GM19397 (cell line): ENCODE data around the gene TSPEAR.

Source experiments
- ATAC-seq: cut with Tn5 transposase; IDR thresholded peaks from one replicate; pipeline ENCODE4 v1.9.1; 2021; ENCODE audit warnings: mild to moderate bottlenecking, moderate library complexity; ENCODE audit not compliant: unreplicated experiment

Gene TSPEAR

DNA sequence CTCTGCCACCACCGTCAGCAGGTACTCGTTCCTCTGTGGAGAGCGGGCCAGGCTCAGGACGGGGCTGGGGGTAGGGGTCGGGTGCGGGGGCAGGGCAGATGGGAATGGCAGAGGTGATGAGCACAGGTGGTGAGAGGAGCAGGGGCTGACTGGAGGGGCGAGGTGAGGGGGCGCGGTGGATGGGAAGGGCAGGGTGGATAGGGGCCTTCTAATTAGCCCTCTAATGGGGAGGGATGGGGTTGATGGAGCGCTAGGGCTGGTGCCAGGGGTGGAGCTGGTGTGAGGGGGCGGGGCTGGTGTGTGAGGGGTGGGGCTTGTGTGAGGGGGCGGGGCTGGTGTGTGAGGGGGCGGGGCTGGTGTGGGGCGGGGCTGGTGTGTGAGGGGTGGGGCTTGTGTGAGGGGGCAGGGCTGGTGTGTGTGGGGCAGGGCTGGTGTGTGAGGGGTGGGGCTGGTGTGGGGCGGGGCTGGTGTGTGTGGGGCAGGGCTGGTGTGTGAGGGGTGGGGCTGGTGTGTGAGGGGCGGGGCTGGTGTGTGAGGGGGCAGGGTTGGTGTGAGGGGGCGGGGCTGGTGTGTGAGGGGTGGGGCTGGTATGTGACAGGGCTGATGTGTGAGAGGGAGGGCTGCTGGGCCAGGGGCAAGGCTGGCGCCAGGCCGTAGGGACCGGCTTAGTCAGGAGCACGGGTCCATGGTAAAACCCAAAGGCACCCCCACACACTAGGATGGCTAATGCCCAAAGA lies 177.3 kb downstream of the TSPEAR start:
- no peak for ATAC-seq

DNA sequence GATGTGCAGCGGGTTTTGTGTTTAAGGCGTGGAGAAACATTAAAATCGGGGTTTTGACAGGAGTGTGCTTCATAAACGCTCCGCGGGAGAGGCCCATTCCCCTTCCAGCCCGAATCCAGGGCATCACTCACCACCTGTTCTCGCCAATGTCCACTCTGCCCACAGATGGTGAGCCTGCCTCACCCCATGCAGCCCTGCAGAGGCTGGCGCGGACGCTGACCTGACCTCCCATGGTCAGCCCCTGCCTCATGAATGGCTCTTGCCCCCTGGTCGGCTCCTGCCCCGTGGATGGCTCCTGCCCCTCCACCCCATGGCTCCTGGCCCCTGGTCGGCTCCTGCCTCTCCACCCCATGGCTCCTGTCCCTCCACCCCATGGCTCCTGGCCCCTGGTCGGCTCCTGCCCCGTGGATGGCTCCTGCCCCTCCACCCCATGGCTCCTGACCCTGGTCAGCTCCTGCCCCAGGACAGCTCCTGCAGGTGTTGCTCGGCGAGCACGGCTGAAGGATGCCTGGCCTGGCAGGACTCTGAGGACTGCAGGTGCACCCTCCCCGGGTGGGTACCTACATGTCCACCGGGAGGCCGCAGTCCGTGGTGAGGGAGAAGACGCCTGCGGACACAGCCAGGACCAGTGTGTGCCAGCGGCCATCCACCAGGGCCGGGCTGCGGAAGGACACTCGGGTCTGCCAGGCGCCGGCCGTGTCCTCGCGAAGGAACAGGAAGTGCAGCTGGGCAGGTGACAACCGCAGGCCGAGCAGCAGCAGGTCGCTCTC lies 178.1 kb downstream of the TSPEAR start:
- ATAC-seq = no peak

DNA sequence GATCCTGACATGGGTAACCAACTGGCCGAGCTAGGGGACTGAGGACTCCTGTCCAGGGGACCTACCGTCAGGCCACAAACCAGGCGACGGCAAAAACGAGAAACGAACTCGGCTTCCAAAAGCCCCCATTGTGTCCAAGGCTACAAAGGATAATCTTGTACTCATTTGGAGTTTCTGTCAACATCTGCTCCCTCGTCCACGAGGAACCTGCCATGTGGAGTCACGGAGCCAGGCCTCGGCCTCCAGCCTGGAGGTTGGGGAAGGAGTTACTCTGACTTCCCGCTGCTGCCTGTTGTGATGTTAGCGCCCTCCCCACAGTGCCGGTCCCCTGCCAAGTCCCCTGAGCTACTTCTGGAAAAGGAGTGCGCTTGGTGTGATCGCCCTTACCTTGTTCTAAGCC lies 178.7 kb downstream of the TSPEAR start:
- ATAC-seq = no peak

DNA sequence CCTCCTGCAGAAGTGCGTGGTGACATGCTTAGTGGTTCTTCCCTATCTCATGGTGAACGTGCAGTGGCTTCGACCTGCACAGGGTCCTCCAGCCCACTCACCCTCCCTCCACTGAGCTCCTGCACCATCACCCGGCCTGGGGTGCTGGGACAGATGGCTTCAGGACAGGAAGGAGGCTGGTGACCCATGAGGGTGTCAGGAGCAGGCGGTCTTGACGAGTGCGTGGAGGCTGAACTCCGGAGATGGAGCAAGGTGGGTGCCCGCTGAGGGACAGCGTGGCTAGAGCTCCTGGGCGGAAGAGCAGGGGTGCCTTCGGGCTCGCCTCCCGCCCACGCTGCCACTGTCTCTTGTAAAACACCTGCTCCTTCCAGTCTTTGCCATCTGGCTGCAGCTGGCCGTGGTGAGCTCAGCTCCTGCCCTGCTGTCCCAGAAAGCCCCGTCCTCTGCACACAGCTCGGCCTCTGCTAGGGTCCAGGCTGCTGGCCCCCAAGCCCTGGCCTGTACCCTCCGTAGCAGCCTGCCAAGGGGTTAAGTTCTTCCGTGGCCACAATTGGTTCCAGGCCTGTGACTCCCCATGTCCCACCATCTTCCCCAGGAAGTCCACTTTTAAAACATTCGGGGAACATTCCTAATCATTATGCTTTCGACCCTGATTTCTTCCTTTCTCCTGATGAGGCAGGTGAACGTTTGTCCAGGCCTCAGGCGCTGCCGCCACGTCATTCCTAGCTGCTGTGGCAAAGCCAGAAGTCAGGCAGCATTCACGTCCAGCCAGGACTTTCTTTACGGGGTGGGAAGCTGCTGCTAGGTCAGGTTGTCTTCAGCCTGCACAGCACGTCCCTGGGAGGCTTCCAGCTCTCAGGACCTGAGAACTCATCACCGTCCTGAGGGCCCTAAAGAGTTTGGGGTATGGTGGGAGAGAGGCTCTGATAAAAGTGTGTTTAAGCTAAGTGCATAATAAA lies 179.5 kb downstream of the TSPEAR start:
- ATAC-seq = no peak

DNA sequence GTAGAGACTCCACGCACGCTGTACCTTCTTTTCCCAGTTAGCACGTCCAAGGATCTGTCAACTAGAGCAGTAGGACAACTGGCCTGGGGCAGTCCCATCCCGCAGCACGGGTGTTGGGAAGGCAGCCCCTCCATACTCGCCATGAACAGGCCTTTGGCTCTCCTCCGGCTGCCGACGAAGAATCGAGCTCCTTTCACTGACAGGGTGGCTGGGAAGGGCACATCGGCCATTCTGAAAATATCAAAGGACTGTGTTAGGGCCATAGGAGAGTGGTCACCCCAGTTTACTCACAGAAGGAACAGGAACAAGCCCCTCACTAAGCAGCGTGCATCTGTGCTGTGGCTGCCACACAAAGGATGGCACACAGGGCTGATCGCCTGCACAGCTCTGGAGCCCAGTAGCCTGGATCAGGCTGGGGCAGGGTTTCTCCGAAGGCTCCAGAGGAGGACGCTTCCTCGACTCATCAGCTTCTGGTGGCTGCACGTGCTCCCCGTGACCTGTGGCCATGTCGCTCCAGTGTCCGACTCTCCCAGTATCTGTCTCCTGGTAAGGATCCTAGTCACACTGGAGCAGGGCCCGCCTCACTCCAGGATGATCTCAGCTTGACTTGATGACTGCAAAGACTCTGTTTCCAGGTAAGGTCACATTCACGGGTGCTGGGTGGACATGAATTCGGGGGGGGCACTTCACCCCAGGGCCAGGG lies 180.3 kb downstream of the TSPEAR start:
- ATAC-seq = no peak

DNA sequence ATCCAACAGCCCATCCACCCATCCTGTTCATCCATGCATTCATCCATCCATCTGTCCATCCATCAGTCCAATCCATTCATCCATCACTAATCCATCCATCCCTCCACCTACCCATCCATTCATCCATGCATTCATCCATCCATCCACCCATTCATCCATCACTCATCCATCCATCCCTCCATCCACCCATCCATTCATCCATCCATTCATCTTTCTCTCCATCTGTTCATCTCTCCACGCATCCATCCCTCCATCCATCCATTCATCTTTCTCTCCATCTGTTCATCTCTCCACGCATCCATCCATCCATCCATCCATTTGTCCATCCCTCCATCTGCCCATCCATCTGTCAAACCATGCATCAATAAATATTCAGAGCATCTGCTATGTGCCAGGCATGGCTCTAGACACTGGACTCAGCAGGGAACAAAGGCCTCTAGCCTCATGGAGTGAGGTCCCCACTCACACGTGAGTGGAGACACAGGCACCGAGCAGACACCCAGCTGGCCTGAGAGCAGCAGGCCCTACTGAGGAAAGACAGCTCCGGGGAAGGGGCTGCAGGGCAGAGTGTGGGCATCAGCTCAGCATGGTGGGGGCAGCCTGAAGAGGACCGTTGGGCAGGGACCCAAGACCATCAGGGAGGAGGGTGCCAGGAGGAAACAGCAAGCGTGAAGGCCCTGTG lies 181.0 kb downstream of the TSPEAR start:
- no peak for ATAC-seq

DNA sequence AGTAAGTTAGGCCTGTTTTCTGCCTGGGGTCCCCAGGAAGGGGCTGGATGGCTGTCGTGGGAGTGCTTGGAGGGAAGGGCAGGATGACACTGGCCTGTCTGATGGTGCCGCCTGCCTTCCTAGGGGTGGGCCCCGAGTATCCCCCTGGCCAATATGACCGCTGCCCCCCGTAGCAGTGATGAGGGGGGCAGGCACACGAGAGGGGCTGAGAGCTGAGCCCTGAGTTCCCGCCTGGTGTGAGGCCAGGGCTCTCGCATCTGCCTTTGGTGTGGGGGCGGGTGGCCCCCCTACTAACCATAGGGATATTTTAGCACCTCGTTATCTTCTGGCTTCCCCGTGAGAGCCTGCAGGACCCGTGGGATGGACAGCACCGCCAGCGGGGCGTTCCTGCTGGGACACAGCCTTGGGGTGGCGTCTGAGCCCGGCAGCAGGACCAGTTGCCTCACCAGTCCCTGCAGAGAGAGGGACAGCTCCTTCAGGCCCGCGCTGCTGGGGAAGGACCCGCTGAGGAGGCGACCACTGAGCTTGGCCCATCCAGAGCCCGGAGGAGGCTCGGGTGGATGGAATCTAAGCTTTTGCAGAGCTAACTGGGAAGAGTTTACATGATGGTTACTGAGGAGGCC lies 181.8 kb downstream of the TSPEAR start:
- no peak for ATAC-seq

DNA sequence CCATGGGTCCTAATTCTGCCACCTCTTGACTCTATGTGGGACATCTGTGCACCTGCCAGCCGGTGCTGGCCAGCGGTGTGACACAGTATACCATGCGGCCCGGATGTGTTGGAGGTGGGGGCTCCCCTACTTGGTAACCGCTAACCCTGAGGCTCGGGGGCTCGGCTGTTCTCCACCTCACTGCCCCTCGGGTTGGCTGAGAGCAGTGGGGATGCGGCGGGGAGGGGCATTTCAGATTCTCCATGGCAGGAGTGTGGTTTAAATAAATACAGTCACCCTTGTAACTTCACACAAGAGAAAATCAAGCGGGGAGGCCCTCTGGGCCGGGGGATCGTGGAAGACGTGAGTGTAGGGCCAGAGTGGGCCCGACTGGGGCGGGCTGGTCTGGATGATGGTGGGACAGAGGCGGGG lies 182.4 kb downstream of the TSPEAR start:
- ATAC-seq = no peak

DNA sequence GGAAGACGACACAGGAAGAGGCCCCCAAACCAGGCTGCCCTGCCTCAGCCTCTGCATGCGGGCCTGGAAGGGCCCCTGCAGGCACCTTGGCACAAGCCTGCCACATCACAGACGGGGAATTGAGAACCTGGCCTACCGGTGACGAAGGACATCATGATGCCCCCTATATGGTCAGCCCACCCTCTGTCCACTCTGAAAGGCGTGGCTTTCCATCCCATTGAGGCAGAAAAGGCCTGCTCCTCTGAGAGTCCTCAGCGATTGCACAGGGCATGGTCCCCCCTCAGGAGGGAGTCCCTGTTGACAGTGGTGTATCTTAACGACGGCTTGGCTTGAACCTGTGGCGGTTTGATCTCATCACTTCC lies 182.8 kb downstream of the TSPEAR start:
- ATAC-seq = no peak

DNA sequence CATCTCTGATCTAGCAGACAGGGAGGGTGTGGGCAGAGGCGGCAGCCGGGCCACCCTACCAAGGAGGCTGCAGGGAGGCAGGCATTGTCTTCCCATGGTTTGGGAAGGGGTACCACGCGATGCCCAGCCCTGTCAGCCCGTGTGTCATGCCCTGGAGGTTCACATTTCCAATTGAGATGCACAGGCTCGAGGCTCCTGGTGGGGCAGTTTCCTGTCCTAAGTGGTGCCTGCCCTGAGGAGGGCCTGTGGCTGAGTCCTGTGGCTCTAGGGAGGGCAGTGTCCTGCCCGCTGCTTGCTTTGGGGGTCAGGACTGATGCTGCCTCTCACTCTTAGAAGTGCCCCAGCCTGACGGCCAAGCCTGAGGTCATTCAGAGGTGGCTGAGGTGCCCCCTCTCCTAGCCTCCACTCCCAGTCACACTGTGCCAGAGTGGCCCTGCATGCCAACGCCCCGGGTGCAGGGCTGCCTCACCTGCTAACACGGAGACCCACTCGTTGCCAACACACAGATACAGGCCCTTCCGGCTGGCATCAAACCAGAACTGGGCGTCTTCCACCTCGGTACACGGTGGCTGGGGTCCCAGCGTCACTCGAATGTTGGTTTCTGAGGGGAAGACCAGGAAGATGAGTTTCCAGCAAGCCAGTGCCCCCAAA lies 183.3 kb downstream of the TSPEAR start:
- no peak for ATAC-seq

DNA sequence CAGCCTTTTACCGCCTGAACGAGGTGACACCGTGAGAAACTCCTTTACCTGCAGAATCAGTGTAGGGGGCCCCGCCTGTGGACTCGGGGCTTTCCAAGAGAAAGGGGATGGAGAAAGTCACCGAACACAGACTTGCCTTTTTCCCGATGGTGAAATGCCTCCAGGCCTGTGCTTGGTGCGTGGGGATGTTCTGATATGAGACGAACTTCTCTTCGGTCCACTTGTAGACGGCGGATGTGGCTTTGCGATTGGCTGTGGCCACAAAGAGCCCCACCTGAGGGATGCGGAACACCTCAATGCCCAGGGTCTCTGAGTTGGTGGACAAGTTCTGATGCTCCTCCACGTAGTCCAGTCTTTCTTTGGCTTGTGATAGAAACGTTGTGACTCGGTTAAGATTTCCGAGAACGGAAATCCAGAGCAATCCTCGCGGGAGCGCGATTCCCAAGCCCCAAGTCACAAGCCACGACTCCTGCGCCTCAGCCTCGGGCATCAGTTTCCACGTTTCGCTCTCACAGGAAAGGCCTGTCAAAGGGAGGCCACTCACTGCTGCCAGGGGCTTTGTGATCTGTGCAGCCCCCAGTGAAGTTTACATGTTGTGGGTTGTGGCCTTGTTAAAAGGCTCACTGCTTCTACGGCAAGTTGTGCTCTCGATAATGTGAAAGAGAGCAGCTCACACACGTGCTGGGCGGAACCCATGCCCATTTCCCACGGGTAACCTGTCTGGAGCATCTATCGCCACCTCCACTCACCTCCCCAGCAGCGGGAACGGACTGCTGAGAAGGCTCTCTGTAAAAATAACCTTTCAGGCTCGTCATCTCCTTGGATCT lies 184.0 kb downstream of the TSPEAR start:
- ATAC-seq = no peak

DNA sequence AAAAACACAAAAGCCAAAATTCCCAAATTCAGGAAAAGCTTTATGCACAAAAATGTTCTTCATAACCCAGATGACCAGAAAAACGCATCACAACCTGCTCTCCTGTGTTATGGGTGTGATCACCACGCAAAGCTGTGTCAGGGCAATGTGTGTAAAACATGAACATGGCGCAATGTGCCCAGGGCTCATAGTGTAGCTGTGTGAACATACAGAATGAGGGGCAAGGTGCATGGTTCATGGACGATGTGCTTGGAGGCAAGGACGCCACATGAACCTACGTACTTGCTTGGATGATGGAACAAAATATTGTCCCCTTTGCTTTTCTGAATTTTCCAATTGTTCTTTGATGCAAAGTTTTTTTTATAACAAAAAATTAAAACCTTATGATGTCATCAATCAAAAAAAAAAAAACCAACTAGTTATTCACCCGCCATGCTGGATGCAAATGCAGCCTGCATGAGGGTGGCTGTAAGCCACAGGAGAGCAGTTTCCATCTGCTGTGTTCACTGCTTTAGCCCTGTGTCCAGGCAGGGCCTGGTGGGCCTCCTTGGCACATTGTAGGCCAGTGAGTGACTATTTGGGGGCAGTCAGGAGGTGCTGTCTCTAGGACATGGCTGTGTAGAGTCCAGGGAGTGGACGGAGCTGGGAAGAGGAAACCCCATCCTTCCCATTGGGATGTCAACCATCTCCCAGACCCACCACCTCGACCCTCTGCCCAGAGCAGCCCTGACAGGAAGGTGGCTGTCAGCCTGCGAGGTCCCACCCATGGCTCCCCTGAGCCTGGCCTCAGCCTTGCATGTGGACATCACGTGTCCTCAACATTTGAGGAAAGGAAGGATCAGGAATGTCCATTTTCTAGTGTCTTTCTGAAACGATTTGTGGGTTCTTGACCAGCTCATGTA lies 185.0 kb downstream of the TSPEAR start:
- no peak for ATAC-seq

DNA sequence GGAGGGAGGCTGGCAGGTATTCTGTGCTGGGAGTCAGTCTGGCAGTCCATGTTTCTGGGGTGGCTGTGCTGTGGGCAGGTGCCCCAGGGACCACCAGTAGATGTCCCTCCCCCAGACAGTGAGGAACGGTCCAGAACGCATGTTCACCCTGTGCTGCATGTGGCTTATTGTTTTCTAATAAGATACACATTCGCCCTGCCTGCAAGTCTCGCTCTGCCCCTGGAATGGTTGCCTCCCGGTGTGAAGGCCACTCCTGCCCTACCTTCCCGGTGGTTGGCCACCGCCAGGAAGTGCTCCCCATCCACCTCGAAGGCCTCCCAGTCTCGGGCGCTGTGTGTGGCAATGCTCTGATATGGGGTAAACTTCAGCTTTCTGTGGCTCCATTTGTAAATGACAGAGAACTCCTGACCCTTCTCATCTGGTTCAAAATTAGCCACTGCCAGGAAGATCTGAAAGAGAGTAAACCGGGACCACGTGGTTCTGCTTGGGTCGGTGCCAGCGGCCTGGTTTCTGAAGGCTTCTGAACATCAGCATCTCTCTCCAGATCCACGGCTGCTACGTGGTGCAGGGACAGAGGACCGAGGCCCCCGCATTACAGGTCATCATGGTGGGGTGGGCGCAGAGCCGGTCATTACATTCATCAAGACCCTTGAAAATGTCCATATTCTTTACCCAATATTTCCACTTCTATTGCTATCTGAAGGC lies 185.8 kb downstream of the TSPEAR start:
- ATAC-seq = no peak

DNA sequence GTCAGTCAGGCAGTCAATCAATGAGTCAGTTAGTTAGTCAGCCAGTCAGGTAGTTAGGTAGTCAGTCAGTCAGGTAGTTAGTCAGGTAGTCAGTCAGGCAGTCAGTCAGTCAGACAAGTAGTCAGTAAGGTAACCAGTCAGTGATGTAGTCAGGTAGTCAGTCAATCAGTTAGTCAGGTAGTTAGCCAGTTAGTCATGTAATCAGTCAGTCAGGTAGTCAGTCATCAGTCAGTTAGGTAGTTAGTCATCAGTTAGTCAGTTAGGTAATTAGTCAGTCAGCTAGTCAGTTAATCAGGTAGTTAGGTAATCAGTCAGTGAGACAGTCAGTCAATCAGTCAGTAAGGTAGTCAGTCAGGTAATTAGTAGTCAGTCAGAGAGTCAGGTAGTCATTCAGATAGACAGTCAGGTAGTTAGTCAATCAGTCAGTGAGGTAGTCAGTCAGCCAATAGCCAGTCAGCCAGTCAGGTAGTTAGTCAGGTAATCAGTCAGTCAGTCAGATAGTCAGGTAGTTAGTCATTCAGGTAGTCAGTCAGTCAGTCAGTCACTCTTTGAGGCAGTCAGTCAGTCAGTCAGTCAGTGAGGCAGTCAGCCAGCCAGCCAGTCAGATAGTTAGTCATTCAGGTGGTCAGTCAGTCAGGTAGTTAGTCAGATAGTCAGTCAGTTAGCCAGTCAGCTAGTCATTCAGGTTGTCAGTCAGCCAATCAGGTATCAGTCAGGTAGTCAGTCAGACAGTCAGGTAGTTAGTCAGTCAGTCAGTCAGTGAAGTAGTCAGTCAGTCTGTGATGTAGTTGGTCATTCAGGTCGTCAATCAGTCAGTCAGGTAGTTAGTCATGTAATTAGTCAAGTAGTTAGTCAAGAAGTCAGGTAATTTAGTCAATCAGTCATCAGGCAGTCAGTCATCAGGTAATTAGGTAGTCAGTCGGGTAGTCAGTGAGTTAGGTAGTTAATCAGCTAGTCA lies 186.7 kb downstream of the TSPEAR start:
- ATAC-seq = no peak

DNA sequence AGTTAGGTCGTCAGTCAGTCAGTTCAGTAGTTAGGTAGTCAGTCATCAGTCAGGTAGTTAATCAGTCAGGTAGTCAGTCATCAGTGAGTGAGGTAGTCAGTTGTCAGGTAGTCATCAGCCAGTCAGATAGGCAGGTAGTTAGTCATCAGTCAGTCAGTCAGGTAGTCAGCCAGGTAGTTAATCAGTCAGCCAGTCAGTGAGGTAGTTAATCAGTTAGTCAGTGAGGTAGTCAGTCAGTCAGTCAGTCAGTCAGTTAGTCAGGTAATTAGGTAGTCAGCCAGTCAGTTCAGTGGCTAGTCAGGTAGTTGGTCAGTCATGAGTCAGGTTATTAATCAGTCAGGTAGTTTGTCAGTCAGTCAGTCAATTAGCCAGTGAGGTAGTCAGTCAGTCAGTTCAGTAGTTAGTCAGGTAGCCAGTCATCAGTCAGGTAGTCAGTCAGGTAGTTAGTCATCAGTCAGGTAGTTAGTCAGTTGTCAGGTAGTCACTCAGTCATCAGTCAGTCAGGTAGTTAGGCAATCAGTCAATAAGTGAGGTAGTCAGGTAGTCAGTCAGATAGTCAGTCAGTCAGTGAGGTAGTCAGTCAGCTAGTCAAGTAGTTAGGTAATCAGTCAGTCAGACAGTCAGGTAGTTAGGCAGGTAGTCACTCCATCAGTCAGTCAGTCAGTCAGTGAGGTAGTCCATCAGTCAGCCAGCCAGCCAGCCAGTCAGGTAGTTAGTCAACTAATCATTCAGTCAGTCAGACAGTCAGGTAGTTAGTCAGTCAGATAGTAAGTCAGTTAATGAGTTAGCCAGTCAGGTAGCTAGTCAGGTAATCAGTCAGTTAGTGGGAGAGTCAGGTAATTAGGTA lies 187.6 kb downstream of the TSPEAR start:
- ATAC-seq = no peak
